ENCODE results near the gene SDF4.

- no peak for TF ChIP-seq CTCF (IDR thresholded peaks at IDR 0.05; ENCODE audit: insufficient read depth, low read length, poor library complexity, severe bottlenecking)
- no peak for TF ChIP-seq EZH2phosphoT487 (conservative IDR thresholded peaks at IDR 0.05; ENCODE audit: low read length)
Observed at GRCh38 chr1:1232796-1233566, 1.2 kb upstream of the SDF4 start.

Data from SU-DHL-6 (cell line).